Tibial nerve (tissue), 4 donors: ENCODE results near the gene FILIP1. TPM values are rescaled to one million over a fixed set of nuclear protein-coding genes. Genes with fewer than 3 reads are reported as not detected.

Experiments used
- DNase-seq, 2 donors: peaks; one replicate each; pipeline ENCODE4 v3.0.0-alpha.2; 2019; ENCODE audit warnings: low spot score in 2 of 2
- H3K27ac ChIP-seq, 4 donors: fragments of 200-600 bp; sonication (generic) in 3 of 4; one replicate each; pipeline ENCODE4 v1.5.1; 2017 to 2019; ENCODE audit warnings: mild to moderate bottlenecking in 1 of 4
- H3K27me3 ChIP-seq, 2 donors: fragments of 200-600 bp; sonication (generic) in 1 of 2; one replicate each; pipeline versions ENCODE4 v1.5.1 to v1.6.0; 2017 to 2019
- H3K36me3 ChIP-seq, 3 donors: fragments of 200-600 bp; sonication (generic); one replicate each; pipeline ENCODE4 v1.5.1; 2018 to 2019
- H3K4me1 ChIP-seq, 4 donors: fragments of 200-600 bp; sonication (generic) in 3 of 4; one replicate each; pipeline ENCODE4 v1.5.1; 2017 to 2019
- H3K4me3 ChIP-seq, 4 donors: fragments of 200-600 bp; sonication (generic) in 3 of 4; one replicate each; pipeline ENCODE4 v1.5.1; 2017 to 2019; ENCODE audit warnings: mild to moderate bottlenecking in 1 of 4, moderate library complexity in 1 of 4
- H3K9me3 ChIP-seq, 4 donors: fragments of 200-600 bp; sonication (generic) in 3 of 4; one replicate each; pipeline ENCODE4 v1.5.1; 2017 to 2019
- EP300 ChIP-seq, 2 donors: sonication (generic); formaldehyde crosslinking; IDR thresholded peaks; one replicate each; pipeline ENCODE4 v1.6.1; 2017; ENCODE audit warnings: antibody characterized with exemption in 2 of 2, mild to moderate bottlenecking in 1 of 2
- POLR2A ChIP-seq, 2 donors: fragments of 450-650 bp; IDR thresholded peaks; one replicate each; pipeline ENCODE4 v1.6.1; 2017; ENCODE audit warnings: antibody characterized with exemption in 2 of 2, mild to moderate bottlenecking in 2 of 2, moderate library complexity in 2 of 2
- WGBS, 2 donors: methylation state at CpG; one replicate each; pipeline ENCODE4 v1.1.5; 2018; 5-methylcytosine and 5-hydroxymethylcytosine counted together
- total RNA-seq, 4 donors: library from RNA; depleted of rRNA; stranded (reverse); fragments of >200 nt; gene quantifications; one replicate each; pipeline ENCODE4 v1.1.0, GENCODE V29; 2016
- TF ChIP-seq, protein P1 (sequence below), 5 experiments: fragments of 200-600 bp in 3 of 5; fragments of 450-650 bp in 2 of 5; sonication (generic) in 3 of 5; IDR thresholded peaks; one replicate each; pipeline ENCODE4 v1.5.1; 2016 to 2019; ENCODE audit warnings: antibody characterized with exemption in 5 of 5, mild to moderate bottlenecking in 3 of 5, moderate library complexity in 2 of 5

Gene FILIP1
- total RNA-seq, 4 donors from 2014 or later: 6.0 to 16.3 (median 13.3) TPM

DNA sequence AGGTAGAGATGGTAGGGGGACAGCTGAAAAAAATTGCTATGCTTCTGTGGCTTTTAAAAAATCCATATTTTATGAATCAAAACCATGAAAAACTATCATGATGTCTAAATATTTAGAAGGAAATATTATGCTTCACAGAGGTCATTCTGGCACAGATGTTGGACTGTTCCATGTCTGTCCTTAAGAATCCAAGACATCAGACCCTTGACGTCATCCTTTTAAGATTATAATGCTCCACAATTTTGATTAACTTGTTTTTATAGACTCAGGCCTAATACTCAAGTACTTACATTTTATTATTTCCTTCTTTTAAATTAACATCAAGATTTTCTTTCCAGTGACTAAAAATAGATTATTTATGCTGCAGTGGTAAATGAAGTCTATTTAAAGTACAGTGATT is 29.7 kb downstream of the FILIP1 start:
- Histone ChIP-seq H3K4me1 (peaks cover 0 to 10% (median 0%) of the 10 kb centered on the region in 4 donors), H3K27me3 (no peaks in the 10 kb centered on the region), H3K27ac (no peak overlapping the region), H3K4me3 (no peak overlapping the region), H3K9me3 (no peaks in the 10 kb centered on the region), H3K36me3 (no peaks in the 10 kb centered on the region)
- TF ChIP-seq, protein P1, sequence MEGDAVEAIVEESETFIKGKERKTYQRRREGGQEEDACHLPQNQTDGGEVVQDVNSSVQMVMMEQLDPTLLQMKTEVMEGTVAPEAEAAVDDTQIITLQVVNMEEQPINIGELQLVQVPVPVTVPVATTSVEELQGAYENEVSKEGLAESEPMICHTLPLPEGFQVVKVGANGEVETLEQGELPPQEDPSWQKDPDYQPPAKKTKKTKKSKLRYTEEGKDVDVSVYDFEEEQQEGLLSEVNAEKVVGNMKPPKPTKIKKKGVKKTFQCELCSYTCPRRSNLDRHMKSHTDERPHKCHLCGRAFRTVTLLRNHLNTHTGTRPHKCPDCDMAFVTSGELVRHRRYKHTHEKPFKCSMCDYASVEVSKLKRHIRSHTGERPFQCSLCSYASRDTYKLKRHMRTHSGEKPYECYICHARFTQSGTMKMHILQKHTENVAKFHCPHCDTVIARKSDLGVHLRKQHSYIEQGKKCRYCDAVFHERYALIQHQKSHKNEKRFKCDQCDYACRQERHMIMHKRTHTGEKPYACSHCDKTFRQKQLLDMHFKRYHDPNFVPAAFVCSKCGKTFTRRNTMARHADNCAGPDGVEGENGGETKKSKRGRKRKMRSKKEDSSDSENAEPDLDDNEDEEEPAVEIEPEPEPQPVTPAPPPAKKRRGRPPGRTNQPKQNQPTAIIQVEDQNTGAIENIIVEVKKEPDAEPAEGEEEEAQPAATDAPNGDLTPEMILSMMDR (IDR thresholded peaks at IDR 0.05): no peak
- TF ChIP-seq POLR2A (IDR thresholded peaks at IDR 0.05): no peak
- no peak for TF ChIP-seq EP300 (IDR thresholded peaks at IDR 0.05)
- DNase-seq: no peak
- WGBS, 2 donors: 28 to 44% methylated on average over 1 of the region's 1 CpG

DNA sequence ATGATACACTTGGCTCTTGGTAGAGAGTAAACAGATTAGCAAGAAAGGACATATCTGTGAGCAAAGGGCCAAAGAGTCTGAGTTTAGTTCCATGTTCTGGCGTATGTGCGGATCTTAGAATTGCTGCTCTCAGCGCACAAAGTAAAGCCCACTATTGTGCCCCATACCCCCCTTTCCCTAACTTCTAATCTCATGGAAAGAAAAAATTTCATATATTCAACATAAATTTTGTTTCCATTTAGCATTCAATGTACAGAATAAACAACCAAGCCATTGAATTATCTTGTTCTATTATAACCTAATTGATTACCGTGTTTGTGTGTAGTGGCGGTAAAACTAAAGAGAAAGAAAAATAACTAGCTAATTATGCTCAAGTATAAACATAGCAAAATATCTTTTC is 30.5 kb downstream of the FILIP1 start:
- DNase-seq: no peak
- no peak overlapping the region for H3K4me3 ChIP-seq
- WGBS, 2 donors: 82 to 85% methylated on average over 5 of the region's 5 CpGs
- H3K27me3 ChIP-seq: no peaks in the 10 kb centered on the region
- no peak overlapping the region for H3K27ac ChIP-seq
- TF ChIP-seq EP300 (IDR thresholded peaks at IDR 0.05) (no peak), POLR2A (IDR thresholded peaks at IDR 0.05) (no peak)
- TF ChIP-seq, protein P1 (IDR thresholded peaks at IDR 0.05): no peak
- H3K9me3 ChIP-seq: no peaks in the 10 kb centered on the region
- peaks cover 0 to 15% (median 0%) of the 10 kb centered on the region in 4 donors for H3K4me1 ChIP-seq
- no peaks in the 10 kb centered on the region for H3K36me3 ChIP-seq

DNA sequence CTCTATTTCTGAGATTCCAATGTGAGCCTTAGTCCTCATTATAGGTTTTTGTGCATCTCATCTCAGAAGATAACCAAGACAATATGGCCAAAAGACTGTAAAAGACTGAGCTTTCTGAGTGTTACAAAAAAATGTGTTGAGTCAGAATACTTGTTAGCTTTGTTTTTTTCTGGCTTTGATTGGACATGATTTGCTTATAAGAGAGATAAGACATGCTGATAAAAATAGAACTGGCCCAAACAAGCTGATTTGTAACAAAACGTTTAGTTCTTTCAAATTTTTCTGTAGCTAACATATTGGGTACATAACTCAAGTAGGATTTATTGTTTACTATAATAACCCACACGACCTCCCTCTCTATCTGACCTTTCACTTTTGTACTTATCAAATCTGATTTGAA is 32.9 kb downstream of the FILIP1 start:
- Histone ChIP-seq H3K4me3 (no peak overlapping the region), H3K27me3 (no peaks in the 10 kb centered on the region), H3K4me1 (peaks cover 0 to 15% (median 0%) of the 10 kb centered on the region in 4 donors), H3K9me3 (no peaks in the 10 kb centered on the region), H3K27ac (peak overlapping the region in 1 of 4 donors; percentile 12), H3K36me3 (no peaks in the 10 kb centered on the region)
- 15 to 25% methylated on average over 2 of the region's 2 CpGs for WGBS, 2 donors
- no peak for DNase-seq
- TF ChIP-seq, protein P1 (IDR thresholded peaks at IDR 0.05): no peak
- TF ChIP-seq POLR2A (IDR thresholded peaks at IDR 0.05) (no peak), EP300 (IDR thresholded peaks at IDR 0.05) (no peak)

DNA sequence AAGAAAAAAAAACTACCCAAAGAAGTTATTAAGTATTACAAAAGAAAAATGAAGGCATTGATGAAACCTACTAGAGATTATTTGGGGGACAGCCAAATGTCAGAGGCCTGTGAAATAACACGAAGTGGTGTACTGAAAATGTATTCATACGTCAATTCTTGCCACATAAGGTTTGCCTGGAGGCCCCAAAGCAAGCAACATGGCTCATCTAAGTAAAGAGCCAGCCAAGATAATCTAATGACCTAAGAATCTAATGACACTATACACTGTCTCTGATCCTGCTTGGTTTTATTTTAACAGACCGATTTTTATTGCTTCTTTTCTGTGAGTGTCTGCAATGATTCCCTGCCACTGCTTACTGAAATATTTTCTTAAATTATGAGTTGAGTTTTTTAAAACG is 34.7 kb downstream of the FILIP1 start:
- TF ChIP-seq, protein P1 (IDR thresholded peaks at IDR 0.05): no peak
- TF ChIP-seq EP300 (IDR thresholded peaks at IDR 0.05): peak; percentile 21 to 76
- no peak overlapping the region for H3K4me3 ChIP-seq
- H3K9me3 ChIP-seq: no peaks in the 10 kb centered on the region
- H3K27me3 ChIP-seq: no peaks in the 10 kb centered on the region
- 34 to 36% methylated on average over 4 of the region's 4 CpGs for WGBS, 2 donors
- H3K27ac ChIP-seq: peak overlapping the region in 2 of 4 donors; percentile 65 to 66
- no peaks in the 10 kb centered on the region for H3K36me3 ChIP-seq
- peak in 1 of 2 donors; percentile 51 for DNase-seq
- peaks cover 0 to 15% (median 0%) of the 10 kb centered on the region in 4 donors for H3K4me1 ChIP-seq

DNA sequence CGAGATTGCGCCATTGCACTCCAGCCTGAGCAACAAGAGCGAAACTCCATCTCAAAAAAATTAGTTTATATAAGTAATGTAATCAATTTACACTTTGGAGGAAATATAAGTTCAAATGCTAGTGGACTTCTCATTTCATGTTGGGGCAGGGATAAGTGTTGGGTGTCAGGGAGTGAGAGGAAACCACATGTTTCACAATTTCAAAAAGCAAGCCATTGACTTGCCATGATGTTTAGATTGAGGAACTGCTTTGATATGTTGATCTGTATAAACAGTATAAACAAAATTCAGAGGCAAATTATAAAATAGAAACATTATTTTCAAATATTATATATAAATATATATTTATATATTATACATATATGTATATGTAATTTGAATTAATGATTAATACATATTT is 42.7 kb downstream of the FILIP1 start:
- TF ChIP-seq EP300 (IDR thresholded peaks at IDR 0.05) (no peak), POLR2A (IDR thresholded peaks at IDR 0.05) (no peak)
- TF ChIP-seq, protein P1 (IDR thresholded peaks at IDR 0.05): no peak
- WGBS, 2 donors: 96% methylated on average over 3 of the region's 3 CpGs

More for the DNA sequence above, 42.7 kb downstream of the FILIP1 start:
- H3K4me3 ChIP-seq: no peak overlapping the region
- H3K27me3 ChIP-seq: no peaks in the 10 kb centered on the region
- DNase-seq: no peak
- no peaks in the 10 kb centered on the region for H3K4me1 ChIP-seq
- no peaks in the 10 kb centered on the region for H3K36me3 ChIP-seq
- H3K27ac ChIP-seq: no peak overlapping the region
- no peaks in the 10 kb centered on the region for H3K9me3 ChIP-seq
